Ureter (tissue), 1 donor: ENCODE measurements around the gene OOSP4B. TPM values are rescaled to one million over a fixed set of nuclear protein-coding genes. Genes with fewer than 3 reads are reported as not detected.
"Not testable (repeated sequence)": the region's sequence is repeated elsewhere in the genome, so short reads cannot be mapped to it uniquely, and the experiment has no call there.

Experiments
- DNase-seq: peaks from one replicate; pipeline ENCODE4 v3.0.0-alpha.2; 2020; ENCODE audit warnings: low spot score
- total RNA-seq: library from RNA; stranded (reverse); gene quantifications from one replicate; pipeline ENCODE4 v1.2.4, GENCODE V29; 2023
- donor health status: DM: yes; HTN: yes; CAD: no.

Gene OOSP4B
- total RNA-seq, 1 donor from 2014 or later = not detected

DNA sequence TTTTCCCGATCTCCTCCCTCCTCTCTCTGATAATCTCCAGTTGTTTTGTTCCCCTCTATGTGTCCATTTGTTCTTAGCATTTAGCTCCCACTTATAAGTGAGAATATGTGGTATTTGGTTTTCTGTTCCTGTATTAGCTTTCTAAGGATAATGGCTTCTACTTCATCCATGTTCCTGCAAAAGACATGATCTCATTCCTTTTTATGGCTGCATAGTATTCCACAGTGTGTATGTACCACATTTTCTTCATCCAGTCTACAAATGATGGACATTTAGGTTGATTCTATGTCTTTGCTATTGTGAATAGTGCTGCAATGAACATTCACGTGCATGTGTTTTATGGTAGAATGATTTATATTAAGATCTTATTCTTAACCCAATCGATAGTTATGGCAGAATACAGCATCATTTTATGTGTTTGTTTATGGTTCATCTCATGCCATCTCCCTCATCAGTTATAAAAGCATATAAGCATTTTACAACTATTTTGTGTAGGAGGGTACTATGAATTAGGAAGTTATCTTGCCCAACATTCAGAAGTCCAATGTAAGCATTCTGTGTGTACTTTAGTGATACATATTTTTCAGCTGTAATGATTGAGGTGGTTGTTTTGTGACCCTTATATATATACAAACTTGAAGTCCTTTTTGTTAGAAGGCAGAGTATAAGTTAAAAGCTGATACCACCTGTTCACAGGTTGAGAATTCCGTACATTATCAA, 42.7 kb downstream of the OOSP4B start:
- no peak for DNase-seq

DNA sequence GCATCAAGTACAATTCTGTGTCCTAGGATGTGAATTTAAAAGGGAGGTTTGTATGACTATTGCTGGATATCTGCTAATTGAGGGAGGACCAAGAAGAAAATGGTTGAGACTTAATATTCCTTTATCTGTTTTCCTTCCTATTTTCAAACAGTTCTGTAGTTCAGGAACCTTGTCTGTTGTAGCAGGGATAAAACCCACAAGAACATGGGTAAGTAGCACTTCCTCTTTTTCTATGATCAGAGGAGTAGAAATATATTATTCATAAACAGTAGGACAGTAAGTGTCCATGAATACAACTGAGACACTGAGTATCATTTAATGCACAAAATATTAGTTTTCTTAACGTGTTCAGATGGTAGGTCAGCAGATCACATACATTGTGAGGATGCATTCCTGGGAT, 47.1 kb downstream of the OOSP4B start:
- no peak for DNase-seq

DNA sequence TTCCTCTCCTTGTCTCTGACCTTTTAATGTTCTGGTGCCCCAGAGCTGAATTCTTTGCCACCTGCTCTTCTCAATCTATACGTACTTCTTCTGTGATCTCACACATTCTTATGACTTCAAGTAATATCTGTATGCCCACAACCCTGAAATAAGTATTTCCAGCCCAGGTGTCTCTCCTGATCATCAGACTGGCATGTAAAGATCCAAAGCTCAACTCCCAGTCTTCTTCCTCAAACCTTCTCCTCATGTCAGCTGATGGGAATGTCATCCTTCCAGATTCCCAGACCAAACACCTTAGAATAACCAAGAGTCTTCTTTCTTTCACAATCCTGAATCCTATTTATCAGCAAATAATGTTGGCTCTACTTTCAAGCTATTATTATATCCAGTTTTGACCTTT, 48.8 kb downstream of the OOSP4B start:
- DNase-seq = no peak

DNA sequence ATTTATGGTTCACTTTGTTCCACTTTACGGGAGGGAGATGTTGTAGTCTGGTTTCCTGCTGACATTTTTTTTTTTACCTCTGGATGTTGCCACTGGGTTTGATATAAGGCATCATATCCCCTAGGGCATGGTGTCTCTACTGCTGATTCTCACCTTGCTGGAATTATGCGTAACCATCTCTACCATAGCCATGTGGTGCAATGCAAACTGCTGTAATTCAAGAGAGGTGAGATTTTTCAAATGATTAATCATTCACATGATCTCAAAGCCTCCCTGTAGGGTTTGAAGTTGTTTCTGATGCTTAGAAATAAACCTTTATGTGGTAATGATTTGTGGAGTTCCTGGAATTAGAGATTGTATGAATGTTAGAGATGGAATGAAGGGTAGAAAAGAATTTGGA, 52.5 kb downstream of the OOSP4B start:
- no peak for DNase-seq

DNA sequence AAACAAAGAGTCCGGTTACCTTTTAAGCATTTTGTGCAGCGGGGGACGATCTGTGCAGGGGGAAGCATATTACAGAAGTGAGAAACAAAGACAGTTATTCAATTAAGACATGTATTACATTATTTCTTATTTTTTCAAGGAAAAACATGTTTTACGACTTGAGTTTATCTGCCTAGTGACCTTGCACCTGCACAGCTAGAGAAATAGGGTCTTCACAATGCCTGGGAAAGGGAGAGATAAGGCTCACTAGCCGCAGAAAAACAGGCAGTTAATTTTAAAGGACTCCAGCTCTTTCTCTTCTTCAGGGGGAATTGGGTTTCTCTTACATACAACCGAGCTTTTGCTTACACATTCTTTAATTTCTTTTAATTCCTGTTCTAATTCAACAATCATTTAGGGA, 54.7 kb downstream of the OOSP4B start:
- DNase-seq = not testable (repeated sequence)

DNA sequence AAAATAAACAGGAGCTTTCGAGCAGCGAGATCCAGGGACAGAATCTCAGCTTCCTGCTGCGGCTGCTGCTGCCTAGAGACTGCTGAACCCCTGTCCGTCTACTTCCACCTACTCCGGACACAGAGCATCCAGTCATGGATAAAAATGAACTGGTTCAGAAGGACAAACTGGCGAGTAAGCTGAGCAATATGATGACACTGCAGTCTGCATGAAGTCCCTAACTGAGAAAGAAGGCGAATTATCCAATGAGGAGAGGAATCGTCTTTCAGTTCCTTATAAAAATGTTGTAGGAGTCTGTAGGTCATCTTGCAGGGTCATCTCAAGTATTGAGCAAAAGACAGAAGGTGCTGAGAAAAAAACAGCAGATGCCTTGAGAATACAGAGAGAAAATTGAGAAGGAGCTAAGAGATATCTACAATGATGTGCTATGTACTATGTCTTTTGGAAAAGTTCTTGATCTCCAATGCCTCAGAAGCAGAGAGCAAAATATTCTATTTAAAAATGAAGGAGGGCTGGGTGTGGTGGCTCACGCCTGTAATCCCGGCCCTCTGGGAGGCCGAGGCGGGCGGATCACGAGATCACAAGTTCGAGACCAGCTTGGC, 60.3 kb downstream of the OOSP4B start:
- DNase-seq = no peak

DNA sequence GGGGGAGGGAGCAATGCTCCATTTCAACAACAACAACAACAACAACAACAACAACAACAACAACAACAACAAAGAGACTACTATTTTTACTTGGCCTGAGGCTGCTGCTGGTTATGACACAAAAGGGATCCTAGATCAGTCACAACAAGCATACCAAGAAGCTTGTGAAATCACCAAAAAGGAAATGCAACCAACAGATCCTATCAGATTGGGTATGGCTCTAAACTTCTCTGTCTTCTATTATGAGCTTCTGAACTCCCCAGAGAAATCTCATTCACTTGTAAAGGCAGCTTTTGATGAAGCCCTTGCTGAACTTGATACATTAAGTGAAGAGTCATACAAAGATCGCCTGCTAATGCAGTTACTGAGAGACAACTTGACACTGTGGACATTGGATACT, 61.0 kb downstream of the OOSP4B start:
- DNase-seq = no peak

DNA sequence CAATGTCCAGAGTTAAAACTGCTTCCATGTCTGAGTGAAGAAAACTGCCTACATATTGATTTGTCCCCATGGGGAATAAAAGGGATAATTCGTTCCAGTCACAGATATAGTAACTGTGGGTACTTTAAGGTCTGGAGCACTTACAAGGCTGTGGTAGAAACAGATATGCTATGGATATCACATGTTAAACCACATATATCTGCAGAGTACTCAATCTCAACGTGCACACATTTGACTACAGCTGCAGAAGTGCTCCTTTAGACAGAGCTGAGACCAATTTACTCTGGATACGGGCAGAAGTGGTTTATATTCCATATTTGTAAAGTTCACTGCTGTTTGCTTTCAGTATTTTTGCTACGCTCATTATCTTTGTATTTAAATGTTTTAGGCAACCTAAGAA, 61.8 kb downstream of the OOSP4B start:
- DNase-seq = no peak

DNA sequence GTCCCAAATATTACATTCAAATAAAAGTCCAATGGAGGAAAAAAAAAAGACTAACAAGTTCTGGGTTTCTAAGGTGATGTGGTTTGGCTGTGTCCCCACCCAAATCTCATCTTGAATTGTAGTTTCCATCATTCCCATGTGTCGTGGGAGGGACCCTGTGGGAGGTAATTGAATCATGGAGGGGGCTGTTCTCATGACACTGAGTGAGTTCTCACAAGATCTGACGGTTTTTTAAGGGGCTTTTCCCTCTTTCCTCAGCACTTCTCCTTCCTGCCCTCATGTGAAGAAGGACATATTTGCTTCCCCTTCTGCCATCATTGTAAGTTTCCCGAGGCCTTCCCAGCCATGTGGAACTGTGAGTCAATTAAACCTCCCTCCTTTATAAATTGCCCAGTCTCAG, 63.6 kb downstream of the OOSP4B start:
- DNase-seq = no peak

Other genes with a start within 250 kb of the OOSP4B start
- gene MRPL16, start 206.4 kb upstream of the OOSP4B start, total RNA-seq = 40.1 TPM
- gene CBLIF, start 171.7 kb upstream of the OOSP4B start, total RNA-seq = not detected
- 3.3 TPM for gene TCN1, start 150.7 kb upstream of the OOSP4B start, total RNA-seq
- gene OOSP3, start 138.4 kb upstream of the OOSP4B start, total RNA-seq = not detected
- gene OOSP1, start 78.7 kb upstream of the OOSP4B start, total RNA-seq = not detected
- not detected for gene OOSP4A, start 53.1 kb upstream of the OOSP4B start, total RNA-seq
- not detected for gene OOSP2, start 23.2 kb downstream of the OOSP4B start, total RNA-seq
- gene MS4A3, start 39.5 kb downstream of the OOSP4B start, total RNA-seq = not detected
- 3.0 TPM for gene MS4A2, start 71.5 kb downstream of the OOSP4B start, total RNA-seq
- gene MS4A6A, start 165.9 kb downstream of the OOSP4B start, total RNA-seq = 51.1 TPM
- 4.7 TPM for gene MS4A4E, start 226.0 kb downstream of the OOSP4B start, total RNA-seq